GM12872 (cell line): ENCODE data around the gene ELMOD3.

Experiments used
- CTCF ChIP-seq: IDR thresholded peaks from 3 replicates; pipeline ENCODE4 v1.5.1; 2011; ENCODE audit warnings: low read depth, mild to moderate bottlenecking, low read length, moderate library complexity; ENCODE audit not compliant: insufficient read depth

Gene ELMOD3

GRCh38 chr2:85377083-85377482 is 22.5 kb downstream of the ELMOD3 start:
- TF ChIP-seq CTCF = no peak

GRCh38 chr2:85378257-85378656 is 23.7 kb downstream of the ELMOD3 start:
- TF ChIP-seq CTCF = no peak

- no peak for TF ChIP-seq CTCF
These were observed 25.5 kb downstream of the ELMOD3 start for GRCh38 chr2:85380048-85380447.

- TF ChIP-seq CTCF = no peak
These were observed 29.3 kb downstream of the ELMOD3 start for GRCh38 chr2:85383850-85384249.

GRCh38 chr2:85385746-85386145 is 31.2 kb downstream of the ELMOD3 start:
- no peak for TF ChIP-seq CTCF

GRCh38 chr2:85387754-85388153 is 33.2 kb downstream of the ELMOD3 start:
- no peak for TF ChIP-seq CTCF

- no peak for TF ChIP-seq CTCF
These were observed 34.4 kb downstream of the ELMOD3 start for GRCh38 chr2:85388878-85389538.
